Ovary (tissue), 3 donors: ENCODE data around the gene CTRB2.

Experiments used
- CTCF ChIP-seq, 3 donors: fragments of 450-650 bp in 2 of 3; fragments of 200-600 bp in 1 of 3; IDR thresholded peaks; one replicate each; pipeline versions ENCODE4 v1.5.1 to v1.8.0; 2016 to 2022; ENCODE audit warnings: antibody characterized with exemption in 3 of 3, mild to moderate bottlenecking in 1 of 3
- EP300 ChIP-seq: sonication (generic); formaldehyde crosslinking; IDR thresholded peaks from one replicate; pipeline ENCODE4 v1.6.1; 2017; ENCODE audit warnings: antibody characterized with exemption
- POLR2A ChIP-seq: fragments of 450-650 bp; IDR thresholded peaks from one replicate; pipeline ENCODE4 v1.6.1; 2017; ENCODE audit warnings: antibody characterized with exemption, mild to moderate bottlenecking, moderate library complexity
- donor health status: DM: no; HTN: no; CAD: no.

- TF ChIP-seq CTCF (IDR thresholded peaks at IDR 0.05) = no peak
- TF ChIP-seq EP300 = no peak
- no peak for TF ChIP-seq POLR2A
Observed at GRCh38 chr16:75204410-75204758, 2.6 kb downstream of the CTRB2 start.
